Measurements from ENCODE around the gene TP73. TPM values are rescaled to one million over a fixed set of nuclear protein-coding genes. Genes with fewer than 3 reads are reported as not detected.
A peak's percentile ranks its signal among the peaks of the same experiment; 100 is the strongest.

Gene TP73
- total RNA-seq, 1 experiment from 2014 or later: 0.82 TPM

GRCh38 chr1:3763351-3764125 lies 111.2 kb downstream of the TP73 start:
- Mint-ChIP-seq H3K27ac (ENCODE audit: low read depth, unreplicated experiment) (no peak overlapping the region), H3K27me3 (ENCODE audit: insufficient read depth, unreplicated experiment) (peaks cover 63% of the 10 kb centered on the region), H3K36me3 (ENCODE audit: insufficient read depth, unreplicated experiment) (no peaks in the 10 kb centered on the region), H3K4me1 (ENCODE audit: insufficient read depth, unreplicated experiment) (no peaks in the 10 kb centered on the region), H3K9me3 (ENCODE audit: unreplicated experiment) (peaks cover 7% of the 10 kb centered on the region), H3K4me3 (ENCODE audit: unreplicated experiment) (no peak overlapping the region)
- TF ChIP-seq, protein P1, sequence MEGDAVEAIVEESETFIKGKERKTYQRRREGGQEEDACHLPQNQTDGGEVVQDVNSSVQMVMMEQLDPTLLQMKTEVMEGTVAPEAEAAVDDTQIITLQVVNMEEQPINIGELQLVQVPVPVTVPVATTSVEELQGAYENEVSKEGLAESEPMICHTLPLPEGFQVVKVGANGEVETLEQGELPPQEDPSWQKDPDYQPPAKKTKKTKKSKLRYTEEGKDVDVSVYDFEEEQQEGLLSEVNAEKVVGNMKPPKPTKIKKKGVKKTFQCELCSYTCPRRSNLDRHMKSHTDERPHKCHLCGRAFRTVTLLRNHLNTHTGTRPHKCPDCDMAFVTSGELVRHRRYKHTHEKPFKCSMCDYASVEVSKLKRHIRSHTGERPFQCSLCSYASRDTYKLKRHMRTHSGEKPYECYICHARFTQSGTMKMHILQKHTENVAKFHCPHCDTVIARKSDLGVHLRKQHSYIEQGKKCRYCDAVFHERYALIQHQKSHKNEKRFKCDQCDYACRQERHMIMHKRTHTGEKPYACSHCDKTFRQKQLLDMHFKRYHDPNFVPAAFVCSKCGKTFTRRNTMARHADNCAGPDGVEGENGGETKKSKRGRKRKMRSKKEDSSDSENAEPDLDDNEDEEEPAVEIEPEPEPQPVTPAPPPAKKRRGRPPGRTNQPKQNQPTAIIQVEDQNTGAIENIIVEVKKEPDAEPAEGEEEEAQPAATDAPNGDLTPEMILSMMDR (IDR thresholded peaks at IDR 0.05; ENCODE audit: unreplicated experiment): no peak
- no TSS peak for BruUV-seq (replicated peaks)
- no peak for DNase-seq (ENCODE audit: unreplicated experiment)
- POLR2A ChIA-PET: no interaction called here
- intact Hi-C loops (cut with micrococcal nuclease): no loop called here
- CTCF ChIA-PET: no interaction called here

DNA sequence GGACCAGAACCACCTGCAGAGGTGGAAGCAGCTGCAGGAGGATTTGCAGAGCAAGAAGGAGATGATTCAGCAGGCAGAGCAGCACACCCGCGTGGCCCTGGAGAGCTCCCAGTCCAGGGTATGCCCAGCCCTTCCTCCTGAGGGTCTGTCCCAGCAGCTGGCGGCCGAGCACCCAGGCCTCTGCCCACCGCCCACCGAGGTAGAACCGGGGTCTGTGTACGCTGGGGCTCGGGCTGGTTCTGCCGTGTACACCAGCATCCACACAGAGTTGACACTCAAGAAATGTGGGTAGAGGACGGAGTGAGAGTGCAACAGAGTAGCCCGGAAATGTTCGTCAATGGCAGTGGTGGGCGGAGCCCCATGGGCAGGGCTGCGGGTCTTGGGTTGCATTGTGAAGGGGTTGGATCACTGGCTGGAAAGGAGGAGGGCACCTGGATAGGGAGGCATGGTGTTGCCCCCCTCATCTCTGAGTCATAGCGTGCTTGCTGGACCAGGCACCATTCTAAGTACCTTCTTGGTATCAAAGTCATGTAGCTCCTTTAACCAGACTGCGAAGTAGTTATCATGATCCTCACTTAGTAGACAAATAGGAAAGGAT lies 115.1 kb downstream of the TP73 start:
- intact Hi-C loops (cut with micrococcal nuclease): no loop called here
- no TSS peak for BruUV-seq (replicated peaks)
- Mint-ChIP-seq H3K27me3 (ENCODE audit: insufficient read depth, unreplicated experiment) (peaks cover 30% of the 10 kb centered on the region), H3K4me1 (ENCODE audit: insufficient read depth, unreplicated experiment) (no peaks in the 10 kb centered on the region), H3K4me3 (ENCODE audit: unreplicated experiment) (no peak overlapping the region), H3K9me3 (ENCODE audit: unreplicated experiment) (no peaks in the 10 kb centered on the region), H3K36me3 (ENCODE audit: insufficient read depth, unreplicated experiment) (no peaks in the 10 kb centered on the region), H3K27ac (ENCODE audit: low read depth, unreplicated experiment) (no peak overlapping the region)
- TF ChIP-seq, protein P1 (IDR thresholded peaks at IDR 0.05; ENCODE audit: unreplicated experiment): no peak
- CTCF ChIA-PET: interaction anchor here (0.7 to 1.0 kb wide), 2 partner anchors 32 to 203 kb away, joined by 3 read pairs; no protein-coding TSS in a partner anchor
- DNase-seq (ENCODE audit: unreplicated experiment): no peak
- POLR2A ChIA-PET: no interaction called here

DNA sequence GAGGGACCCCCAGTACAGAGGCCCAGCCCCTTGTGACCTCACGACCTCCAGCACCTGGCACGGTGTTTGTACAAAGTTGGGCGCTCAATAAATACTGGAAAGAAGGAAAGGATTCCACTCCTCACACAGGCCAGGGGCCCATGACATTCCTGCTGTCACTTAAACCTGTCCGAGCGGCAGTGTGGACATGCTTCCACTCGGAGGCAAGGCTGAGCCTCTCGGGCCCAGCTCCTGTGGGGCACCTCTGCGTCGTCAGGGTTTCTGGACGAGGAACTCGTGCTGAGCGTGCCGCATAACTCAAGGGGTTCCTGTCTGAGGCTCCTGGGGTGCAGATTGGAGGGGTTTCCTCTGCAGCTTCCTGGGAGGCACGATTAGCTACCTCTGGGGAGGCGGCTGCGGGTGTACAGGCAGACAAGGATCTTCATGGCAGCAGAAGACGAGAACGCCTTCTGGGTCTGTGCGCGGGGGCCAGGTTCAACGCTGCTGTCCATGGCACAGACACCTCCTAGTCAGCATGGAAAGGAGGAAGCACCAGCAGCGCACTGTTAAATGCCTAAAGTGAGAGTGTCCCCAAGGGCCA lies 116.6 kb downstream of the TP73 start:
- intact Hi-C loops (cut with micrococcal nuclease): no loop called here
- no peaks in the 10 kb centered on the region for H3K36me3 Mint-ChIP-seq (ENCODE audit: insufficient read depth, unreplicated experiment)
- H3K27me3 Mint-ChIP-seq (ENCODE audit: insufficient read depth, unreplicated experiment): peaks cover 20% of the 10 kb centered on the region
- TF ChIP-seq, protein P1 (IDR thresholded peaks at IDR 0.05; ENCODE audit: unreplicated experiment): no peak
- H3K4me1 Mint-ChIP-seq (ENCODE audit: insufficient read depth, unreplicated experiment): no peaks in the 10 kb centered on the region
- H3K9me3 Mint-ChIP-seq (ENCODE audit: unreplicated experiment): no peaks in the 10 kb centered on the region
- BruUV-seq (replicated peaks): no TSS peak
- H3K4me3 Mint-ChIP-seq (ENCODE audit: unreplicated experiment): no peak overlapping the region
- POLR2A ChIA-PET: interaction anchor here (0.6 kb wide), 1 partner anchor 87 kb away, joined by 3 read pairs; no protein-coding TSS in a partner anchor
- no peak for DNase-seq (ENCODE audit: unreplicated experiment)
- CTCF ChIA-PET: interaction anchor here (1.2 kb wide), 1 partner anchor 154 kb away, joined by 3 read pairs; no protein-coding TSS in a partner anchor
- no peak overlapping the region for H3K27ac Mint-ChIP-seq (ENCODE audit: low read depth, unreplicated experiment)

GRCh38 chr1:3770047-3770765 lies 117.9 kb downstream of the TP73 start:
- Mint-ChIP-seq H3K27ac (ENCODE audit: low read depth, unreplicated experiment) (no peak overlapping the region), H3K4me3 (ENCODE audit: unreplicated experiment) (peak overlapping the region; percentile 14), H3K9me3 (ENCODE audit: unreplicated experiment) (no peaks in the 10 kb centered on the region), H3K36me3 (ENCODE audit: insufficient read depth, unreplicated experiment) (no peaks in the 10 kb centered on the region), H3K27me3 (ENCODE audit: insufficient read depth, unreplicated experiment) (peaks cover 10% of the 10 kb centered on the region), H3K4me1 (ENCODE audit: insufficient read depth, unreplicated experiment) (no peaks in the 10 kb centered on the region)
- BruUV-seq (replicated peaks): no TSS peak
- DNase-seq (ENCODE audit: unreplicated experiment): no peak
- TF ChIP-seq, protein P1 (IDR thresholded peaks at IDR 0.05; ENCODE audit: unreplicated experiment): no peak
- ChIA-PET CTCF (interaction anchor here (0.5 to 1.4 kb wide), 2 partner anchors 24 to 120 kb away, joined by 3 to 4 read pairs; partner anchors contain the start of gene WRAP73), POLR2A (no interaction called here)
- intact Hi-C loops (cut with micrococcal nuclease): no loop called here
